Left ventricle myocardium inferior (tissue), 1 donor: Measurements from ENCODE around the gene MAP3K21. TPM values are rescaled to one million over a fixed set of nuclear protein-coding genes. Genes with fewer than 3 reads are reported as not detected.

Experiments
- DNase-seq: peaks from one replicate; pipeline ENCODE4 v3.0.0-alpha.2; 2020
- H3K27ac ChIP-seq: fragments of 200-600 bp; replicated peaks from 2 replicates; pipeline ENCODE4 v1.8.0; 2021
- H3K27me3 ChIP-seq: fragments of 200-600 bp; 2 replicates; pipeline ENCODE4 v1.8.0; 2021; ENCODE audit warnings: low read depth
- H3K36me3 ChIP-seq: fragments of 200-600 bp; 2 replicates; pipeline ENCODE4 v1.8.0; 2021
- H3K4me1 ChIP-seq: fragments of 200-600 bp; 2 replicates; pipeline ENCODE4 v1.8.0; 2021
- H3K4me3 ChIP-seq: fragments of 200-600 bp; 2 replicates; pipeline ENCODE4 v1.8.0; 2021; ENCODE audit warnings: mild to moderate bottlenecking, moderate library complexity
- H3K9me3 ChIP-seq: fragments of 200-600 bp; replicated peaks from 2 replicates; pipeline ENCODE4 v1.8.0; 2021
- CTCF ChIP-seq: fragments of 200-600 bp; IDR thresholded peaks from 2 replicates; pipeline ENCODE4 v1.8.0; 2021; ENCODE audit warnings: antibody characterized with exemption, mild to moderate bottlenecking, borderline replicate concordance
- intact Hi-C: fragments of 100-400 bp; cut with micrococcal nuclease; formaldehyde crosslinking; loops from one replicate; pipeline ENCODE4 v1.11.0; 2022
- total RNA-seq: library from RNA; stranded (reverse); fragmentation: NEBNext Ultra II Directional; extraction: Animal tissue kit (Norgen Biotek cat#: 25700); gene quantifications from one replicate; pipeline ENCODE4 v1.2.1, GENCODE V29; 2021
- donor health status: DM: no; HTN: yes; CAD: no; lungs with severe emphysema.

The MAP3K21 gene
- total RNA-seq, 1 donor from 2014 or later, result 0.41 TPM

- H3K27ac ChIP-seq, result no peak overlapping the region
- H3K4me1 ChIP-seq, result no peaks in the 10 kb centered on the region
- peaks cover 30% of the 10 kb centered on the region for H3K9me3 ChIP-seq
- no peaks in the 10 kb centered on the region for H3K27me3 ChIP-seq
- H3K36me3 ChIP-seq, result no peaks in the 10 kb centered on the region
- H3K4me3 ChIP-seq, result no peak overlapping the region
- DNase-seq, result no peak
- intact Hi-C loops, result no loop called here
- no peak for TF ChIP-seq CTCF
These were observed 56.5 kb downstream of the MAP3K21 start for GRCh38 chr1:233383984-233384383.

- peaks cover 15% of the 10 kb centered on the region for H3K27me3 ChIP-seq
- intact Hi-C loops, result no loop called here
- no peaks in the 10 kb centered on the region for H3K36me3 ChIP-seq
- H3K9me3 ChIP-seq, result peaks cover 32% of the 10 kb centered on the region
- DNase-seq, result no peak
- no peak overlapping the region for H3K27ac ChIP-seq
- no peaks in the 10 kb centered on the region for H3K4me1 ChIP-seq
- no peak overlapping the region for H3K4me3 ChIP-seq
- TF ChIP-seq CTCF, result no peak
These were observed 58.8 kb downstream of the MAP3K21 start for GRCh38 chr1:233386336-233386735.

- H3K4me3 ChIP-seq, result no peak overlapping the region
- no peak for TF ChIP-seq CTCF
- H3K36me3 ChIP-seq, result no peaks in the 10 kb centered on the region
- intact Hi-C loops, result no loop called here
- H3K27me3 ChIP-seq, result peaks cover 16% of the 10 kb centered on the region
- no peak overlapping the region for H3K27ac ChIP-seq
- no peak for DNase-seq
- H3K9me3 ChIP-seq, result peaks cover 27% of the 10 kb centered on the region
- no peaks in the 10 kb centered on the region for H3K4me1 ChIP-seq
These were observed 60.1 kb downstream of the MAP3K21 start for GRCh38 chr1:233387585-233387984.

- Histone ChIP-seq H3K27ac (no peak overlapping the region), H3K27me3 (peaks cover 27% of the 10 kb centered on the region), H3K36me3 (no peaks in the 10 kb centered on the region), H3K9me3 (peaks cover 17% of the 10 kb centered on the region), H3K4me3 (no peak overlapping the region), H3K4me1 (peaks cover 4% of the 10 kb centered on the region)
- no peak for TF ChIP-seq CTCF
- intact Hi-C loops, result no loop called here
- DNase-seq, result no peak
These were observed 61.6 kb downstream of the MAP3K21 start for GRCh38 chr1:233389169-233389568.

GRCh38 chr1:233389893-233390292, 62.4 kb downstream of the MAP3K21 start:
- Histone ChIP-seq H3K27ac (no peak overlapping the region), H3K9me3 (peaks cover 17% of the 10 kb centered on the region), H3K36me3 (no peaks in the 10 kb centered on the region), H3K4me3 (no peak overlapping the region), H3K4me1 (peaks cover 11% of the 10 kb centered on the region), H3K27me3 (peaks cover 27% of the 10 kb centered on the region)
- DNase-seq, result no peak
- intact Hi-C loops, result no loop called here
- no peak for TF ChIP-seq CTCF
